ENCODE measurements around the gene CYP2A7.
"Not testable (repeated sequence)": the region's sequence is repeated elsewhere in the genome, so short reads cannot be mapped to it uniquely, and the experiment has no call there.

DNA sequence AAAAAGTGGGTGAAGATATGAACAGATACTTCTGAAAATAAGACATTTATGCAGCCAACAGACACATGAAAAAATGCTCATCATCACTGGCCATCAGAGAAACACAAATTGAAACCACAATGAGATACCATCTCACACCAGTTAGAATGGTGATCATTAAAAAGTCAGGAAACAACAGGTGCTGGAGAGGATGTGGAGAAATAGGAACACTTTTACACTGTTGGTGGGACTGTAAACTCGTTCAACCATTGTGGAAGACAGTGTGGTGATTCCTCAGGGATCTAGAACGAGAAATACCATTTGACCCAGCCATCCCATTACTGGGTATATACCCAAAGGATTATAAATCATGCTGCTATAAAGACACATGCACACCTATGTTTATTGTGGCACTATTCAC lies 36.3 kb upstream of the CYP2A7 start:
- TF ChIP-seq, protein P1, sequence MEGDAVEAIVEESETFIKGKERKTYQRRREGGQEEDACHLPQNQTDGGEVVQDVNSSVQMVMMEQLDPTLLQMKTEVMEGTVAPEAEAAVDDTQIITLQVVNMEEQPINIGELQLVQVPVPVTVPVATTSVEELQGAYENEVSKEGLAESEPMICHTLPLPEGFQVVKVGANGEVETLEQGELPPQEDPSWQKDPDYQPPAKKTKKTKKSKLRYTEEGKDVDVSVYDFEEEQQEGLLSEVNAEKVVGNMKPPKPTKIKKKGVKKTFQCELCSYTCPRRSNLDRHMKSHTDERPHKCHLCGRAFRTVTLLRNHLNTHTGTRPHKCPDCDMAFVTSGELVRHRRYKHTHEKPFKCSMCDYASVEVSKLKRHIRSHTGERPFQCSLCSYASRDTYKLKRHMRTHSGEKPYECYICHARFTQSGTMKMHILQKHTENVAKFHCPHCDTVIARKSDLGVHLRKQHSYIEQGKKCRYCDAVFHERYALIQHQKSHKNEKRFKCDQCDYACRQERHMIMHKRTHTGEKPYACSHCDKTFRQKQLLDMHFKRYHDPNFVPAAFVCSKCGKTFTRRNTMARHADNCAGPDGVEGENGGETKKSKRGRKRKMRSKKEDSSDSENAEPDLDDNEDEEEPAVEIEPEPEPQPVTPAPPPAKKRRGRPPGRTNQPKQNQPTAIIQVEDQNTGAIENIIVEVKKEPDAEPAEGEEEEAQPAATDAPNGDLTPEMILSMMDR (IDR thresholded peaks at IDR 0.05; ENCODE audit: control extremely low read depth in 1 of 3, insufficient read depth in 1 of 3, low read depth in 1 of 3, low read length in 3 of 3), result not testable (repeated sequence)
- TF ChIP-seq PHF8 (conservative IDR thresholded peaks at IDR 0.05; ENCODE audit: low read depth, low read length); JUND (IDR thresholded peaks at IDR 0.05; ENCODE audit: low read length); RFX5 (IDR thresholded peaks at IDR 0.05; ENCODE audit: borderline replicate concordance, low read depth, low read length); POLR2A (IDR thresholded peaks at IDR 0.05; ENCODE audit: control extremely low read depth in 1 of 2, low read depth in 2 of 2, low read length in 2 of 2); CHD2 (IDR thresholded peaks at IDR 0.05; ENCODE audit: low read length); HDAC2 (IDR thresholded peaks at IDR 0.05; ENCODE audit: borderline replicate concordance in 1 of 2, low read depth in 2 of 2, low read length in 2 of 2); JUN (IDR thresholded peaks at IDR 0.05; ENCODE audit: low read depth, low read length): not testable (repeated sequence)
